Erythroblast (primary cell): ENCODE data around the gene WDR20.

Experiments
- DNase-seq, 2 experiments: peaks; one replicate each; lab custom pipeline; 2025; lab: John Stamatoyannopoulos, UW
- GATA1 ChIP-seq: IDR thresholded peaks from 2 replicates; pipeline ENCODE4 v1.6.1; 2011; ENCODE audit warnings: low read depth, mild to moderate bottlenecking, control low read depth, low read length, moderate library complexity
- POLR2A ChIP-seq: IDR thresholded peaks from 2 replicates; pipeline ENCODE4 v1.6.1; 2011; ENCODE audit warnings: mild to moderate bottlenecking, low read length

Gene WDR20

DNA sequence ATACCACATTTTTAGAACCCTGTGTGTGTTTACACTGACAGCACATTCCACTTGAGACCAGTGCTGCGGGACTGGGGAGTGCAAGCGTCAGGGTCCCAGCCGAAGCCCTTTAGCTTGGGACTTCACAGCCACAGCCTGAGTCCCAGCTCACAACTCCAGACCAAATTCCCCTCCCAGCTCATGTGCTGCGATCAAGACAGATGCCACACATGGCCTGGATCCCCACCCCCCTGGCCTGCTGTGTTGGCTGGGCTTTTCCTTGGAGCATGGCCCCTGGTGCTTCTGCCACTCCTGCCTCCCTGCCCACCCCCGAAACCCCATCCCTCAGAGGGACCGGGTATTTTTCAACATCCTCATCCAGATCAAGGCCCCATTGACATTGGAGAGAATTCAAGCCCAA lies 63.7 kb downstream of the WDR20 start:
- no peak for TF ChIP-seq POLR2A
- TF ChIP-seq GATA1: no peak

DNA sequence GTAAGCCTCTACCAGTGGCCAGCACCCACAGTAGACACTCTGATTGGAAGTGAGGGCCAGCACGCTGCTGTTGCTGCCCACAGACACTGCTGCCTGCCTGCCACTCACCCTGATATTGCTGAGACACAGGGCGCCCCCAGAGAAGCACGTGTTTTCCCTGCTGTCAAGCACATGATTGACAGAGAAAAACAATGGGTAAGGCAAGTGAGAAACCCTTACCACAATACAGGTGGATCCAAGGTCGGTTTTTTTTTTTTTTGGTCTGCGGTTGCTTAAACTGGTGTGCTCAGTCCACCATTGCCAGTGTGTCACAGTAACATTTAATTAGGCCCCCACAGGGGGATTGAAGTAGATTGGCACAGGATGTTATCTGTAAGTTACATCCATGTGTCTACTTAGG lies 65.9 kb downstream of the WDR20 start:
- no peak for TF ChIP-seq POLR2A
- no peak for TF ChIP-seq GATA1
- no peak for DNase-seq

More for the DNA sequence above, 63.7 kb downstream of the WDR20 start:
- DNase-seq: no peak

GRCh38 chr14:102206918-102207317 lies 67.2 kb downstream of the WDR20 start:
- peak in 1 of 2 experiments; percentile 9 for DNase-seq
- TF ChIP-seq GATA1 (no peak), POLR2A (no peak)

DNA sequence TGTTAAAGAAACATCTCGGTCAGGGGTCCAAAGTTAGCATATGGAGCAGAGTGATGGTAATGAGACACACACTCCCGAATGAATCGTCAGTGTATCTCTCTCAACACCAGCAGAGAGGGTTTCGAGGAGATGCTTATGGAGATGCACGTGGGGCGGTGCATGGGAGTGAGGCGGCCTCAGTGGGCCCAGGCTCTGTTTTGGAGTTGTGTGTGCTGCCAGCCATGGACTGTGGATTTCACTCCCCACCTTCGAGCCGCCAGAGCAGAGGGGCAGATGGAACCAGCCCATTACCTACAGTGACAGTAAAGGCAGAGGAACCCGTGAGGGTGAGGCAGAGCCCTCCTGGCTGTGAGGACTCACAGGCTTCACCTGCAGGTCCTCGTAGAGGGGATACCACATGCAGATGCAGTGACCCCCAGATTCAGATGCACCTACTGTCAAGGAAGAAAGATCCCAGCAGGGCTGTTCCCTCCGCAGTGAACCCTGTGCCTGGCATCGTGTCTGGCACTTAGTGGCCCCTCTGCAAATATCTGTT lies 68.2 kb downstream of the WDR20 start:
- no peak for TF ChIP-seq POLR2A
- no peak for TF ChIP-seq GATA1

DNA sequence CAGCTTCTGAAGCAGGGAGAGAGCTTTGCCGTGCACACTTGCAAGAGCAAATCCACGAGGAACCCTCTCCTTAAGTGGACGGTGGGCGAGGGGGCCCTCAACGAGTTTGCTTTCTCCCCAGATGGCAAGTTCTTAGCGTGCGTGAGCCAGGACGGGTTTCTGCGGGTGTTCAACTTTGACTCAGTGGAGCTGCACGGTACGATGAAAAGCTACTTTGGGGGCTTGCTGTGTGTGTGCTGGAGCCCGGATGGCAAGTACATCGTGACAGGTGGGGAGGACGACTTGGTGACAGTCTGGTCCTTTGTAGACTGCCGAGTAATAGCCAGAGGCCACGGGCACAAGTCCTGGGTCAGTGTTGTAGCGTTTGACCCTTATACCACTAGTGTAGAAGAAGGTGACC lies 69.0 kb downstream of the WDR20 start:
- TF ChIP-seq GATA1 (no peak), POLR2A (no peak)
- DNase-seq: no peak

More for the DNA sequence above, 68.2 kb downstream of the WDR20 start:
- no peak for DNase-seq

DNA sequence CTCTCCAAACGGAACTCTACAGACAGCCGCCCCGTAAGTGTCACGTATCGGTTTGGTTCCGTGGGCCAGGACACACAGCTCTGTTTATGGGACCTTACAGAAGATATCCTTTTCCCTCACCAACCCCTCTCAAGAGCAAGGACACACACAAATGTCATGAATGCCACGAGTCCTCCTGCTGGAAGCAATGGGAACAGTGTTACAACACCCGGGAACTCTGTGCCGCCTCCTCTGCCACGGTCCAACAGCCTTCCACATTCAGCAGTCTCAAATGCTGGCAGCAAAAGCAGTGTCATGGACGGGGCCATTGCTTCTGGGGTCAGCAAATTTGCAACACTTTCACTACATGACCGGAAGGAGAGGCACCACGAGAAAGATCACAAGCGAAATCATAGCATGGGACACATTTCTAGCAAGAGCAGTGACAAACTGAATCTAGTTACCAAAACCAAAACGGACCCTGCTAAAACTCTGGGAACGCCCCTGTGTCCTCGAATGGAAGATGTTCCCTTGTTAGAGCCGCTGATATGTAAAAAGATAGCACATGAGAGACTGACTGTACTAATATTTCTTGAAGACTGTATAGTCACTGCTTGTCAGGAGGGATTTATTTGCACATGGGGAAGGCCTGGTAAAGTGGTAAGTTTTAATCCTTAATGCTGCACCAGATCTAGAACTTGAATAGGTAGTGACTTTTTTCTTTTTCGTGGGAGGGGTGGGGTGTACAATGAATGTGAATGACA lies 69.7 kb downstream of the WDR20 start:
- no peak for TF ChIP-seq GATA1
- TF ChIP-seq POLR2A: no peak
- DNase-seq: no peak

GRCh38 chr14:102210421-102211042 lies 70.8 kb downstream of the WDR20 start:
- DNase-seq: no peak
- TF ChIP-seq POLR2A (no peak), GATA1 (no peak)

GRCh38 chr14:102211240-102211639 lies 71.5 kb downstream of the WDR20 start:
- no peak for DNase-seq

GRCh38 chr14:102212356-102212755 lies 72.7 kb downstream of the WDR20 start:
- DNase-seq: no peak
- TF ChIP-seq POLR2A: no peak
- TF ChIP-seq GATA1: no peak

More at GRCh38 chr14:102211240-102211639, 71.5 kb downstream of the WDR20 start:
- TF ChIP-seq POLR2A: no peak
- TF ChIP-seq GATA1: no peak

DNA sequence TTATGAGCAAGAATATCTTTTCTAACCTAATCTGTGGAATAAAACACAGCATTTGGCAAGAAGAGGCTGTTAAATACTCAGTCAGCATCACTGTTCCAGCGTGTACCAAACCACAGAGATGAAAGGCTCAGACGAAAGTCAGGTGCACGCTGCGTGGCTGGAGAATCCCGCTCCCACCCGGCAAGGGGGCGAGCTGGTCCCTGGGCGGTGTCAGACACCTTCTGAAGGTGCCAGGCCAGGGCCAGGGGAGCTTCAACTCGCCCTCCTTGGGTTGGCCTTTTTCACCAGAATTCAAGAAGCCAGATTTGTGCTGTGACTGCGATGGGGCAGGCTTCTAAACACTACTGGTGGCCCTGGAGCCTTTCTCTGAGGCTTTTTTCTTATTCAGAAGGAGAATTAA lies 73.1 kb downstream of the WDR20 start:
- no peak for DNase-seq
- TF ChIP-seq GATA1 (no peak), POLR2A (no peak)

GRCh38 chr14:102213470-102213869 lies 73.8 kb downstream of the WDR20 start:
- no peak for TF ChIP-seq GATA1
- no peak for TF ChIP-seq POLR2A
- DNase-seq: no peak

DNA sequence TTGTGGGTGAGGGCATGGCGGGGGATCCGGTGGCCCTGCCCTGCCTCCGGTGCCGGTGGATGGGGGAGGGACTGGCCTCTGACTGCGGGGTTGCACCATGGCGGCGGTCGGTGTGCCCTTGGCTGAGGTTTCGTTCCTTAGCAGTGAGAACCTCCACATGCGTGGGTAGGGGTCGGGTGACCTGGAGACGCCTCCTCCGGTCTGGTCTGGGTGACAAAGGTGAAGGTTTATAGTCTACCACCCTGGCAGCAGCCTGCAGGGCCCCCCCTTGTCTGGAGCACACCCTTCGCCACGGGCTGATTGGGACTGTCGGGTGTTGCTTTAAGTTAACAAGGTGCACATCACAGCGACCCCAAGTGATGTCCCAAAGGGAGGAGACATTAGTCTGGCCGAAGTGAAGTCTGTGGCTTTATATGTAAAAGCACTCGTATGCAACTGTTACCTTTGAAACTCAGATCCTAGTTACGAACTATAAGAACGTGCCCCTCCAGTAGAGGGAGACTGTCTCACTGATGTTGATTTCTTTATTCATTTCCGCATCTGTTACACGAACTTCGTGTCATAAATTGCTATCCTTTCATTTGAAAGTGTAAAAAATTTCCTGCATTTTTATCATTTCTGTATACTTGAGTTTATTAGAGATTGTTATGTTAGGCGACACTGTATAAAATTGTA lies 74.4 kb downstream of the WDR20 start:
- peak in 1 of 2 experiments; percentile 5 for DNase-seq
- TF ChIP-seq GATA1: no peak
- TF ChIP-seq POLR2A: no peak

GRCh38 chr14:102215071-102215470 lies 75.4 kb downstream of the WDR20 start:
- no peak for TF ChIP-seq GATA1
- TF ChIP-seq POLR2A: no peak
- no peak for DNase-seq

DNA sequence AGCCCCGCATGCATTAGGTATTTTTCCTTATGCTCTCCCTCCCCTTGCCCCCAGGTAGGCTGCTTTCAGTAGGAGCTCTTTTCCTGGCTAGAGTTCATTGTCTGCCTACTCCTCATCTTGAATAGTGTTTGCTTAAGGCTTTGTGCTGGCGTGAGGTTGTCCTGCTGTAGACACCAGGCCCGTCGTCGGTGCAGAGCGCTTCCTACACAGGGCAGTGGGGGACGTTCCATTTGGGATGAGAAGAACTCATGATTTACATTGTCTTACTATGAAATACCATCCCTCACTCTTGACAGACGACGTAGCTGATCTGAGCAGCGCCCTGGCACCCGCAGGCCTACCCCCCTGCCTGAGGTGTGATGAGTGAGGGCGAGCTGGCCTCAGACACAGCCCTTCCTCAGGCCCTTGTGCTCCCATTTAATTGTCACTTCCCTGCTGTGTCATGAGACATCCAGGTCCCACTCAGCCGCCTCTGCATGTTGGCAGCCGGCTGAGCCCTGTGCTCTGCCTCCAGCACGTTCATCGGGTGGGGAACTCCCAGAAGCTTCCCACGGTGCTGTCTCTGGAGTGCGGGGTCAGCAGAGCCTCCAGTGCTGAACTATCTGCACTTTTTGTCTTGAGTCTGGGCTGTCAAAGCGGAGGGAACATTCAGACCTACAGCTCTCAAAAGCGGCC lies 76.0 kb downstream of the WDR20 start:
- TF ChIP-seq GATA1 (no peak), POLR2A (no peak)
- DNase-seq: no peak
